HuH-7.5 (cell line): ENCODE measurements around the gene ACSF3.

Experiments
- DNase-seq: peaks from one replicate; pipeline ENCODE4 v3.0.0; 2011; ENCODE audit warnings: low spot score

ACSF3 gene

GRCh38 chr16:89145406-89146161 is 51.9 kb downstream of the ACSF3 start:
- no peak for DNase-seq

GRCh38 chr16:89146211-89147005 is 52.8 kb downstream of the ACSF3 start:
- no peak for DNase-seq

- no peak for DNase-seq
Observed at GRCh38 chr16:89147085-89147817, 53.6 kb downstream of the ACSF3 start.

DNA sequence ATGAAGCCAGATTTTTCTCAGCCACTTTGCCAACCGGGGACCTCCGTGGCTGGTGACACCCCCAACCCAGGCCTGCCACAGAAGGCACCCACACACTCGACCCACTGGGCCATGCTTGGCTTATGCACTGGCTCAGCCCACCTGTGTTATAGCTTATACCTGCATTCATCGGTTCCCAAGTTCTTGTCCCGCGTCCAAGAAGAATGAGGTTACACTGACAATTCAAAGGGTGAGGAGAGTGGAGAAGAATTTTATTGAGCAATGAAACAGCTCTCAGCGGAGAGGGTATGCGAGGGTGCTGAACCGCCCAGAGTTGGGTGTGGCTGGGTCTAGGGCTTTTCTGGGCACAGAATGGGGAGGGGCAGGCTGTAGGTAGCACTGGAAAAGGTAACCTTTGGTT is 55.7 kb downstream of the ACSF3 start:
- no peak for DNase-seq

GRCh38 chr16:89150090-89150835 is 56.6 kb downstream of the ACSF3 start:
- DNase-seq: no peak

DNA sequence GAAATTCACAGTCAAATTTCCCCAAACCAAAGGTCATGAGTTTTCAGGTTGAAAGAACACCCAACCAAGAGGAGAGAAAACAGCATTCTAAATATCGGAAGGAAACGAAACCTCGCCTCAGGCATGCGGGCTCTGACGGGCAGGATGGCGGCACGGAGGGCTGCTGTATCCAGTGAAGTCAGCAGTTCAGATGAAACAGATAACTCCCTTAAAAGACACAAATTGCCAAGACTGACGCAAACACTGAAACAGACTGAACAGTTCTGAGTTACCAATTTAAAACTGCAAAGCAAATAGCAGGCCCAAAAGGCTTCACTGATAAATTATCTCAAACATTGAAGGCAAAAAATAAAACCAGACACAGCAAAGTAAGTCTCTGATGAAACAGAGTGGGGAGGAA is 57.3 kb downstream of the ACSF3 start:
- DNase-seq: no peak

DNA sequence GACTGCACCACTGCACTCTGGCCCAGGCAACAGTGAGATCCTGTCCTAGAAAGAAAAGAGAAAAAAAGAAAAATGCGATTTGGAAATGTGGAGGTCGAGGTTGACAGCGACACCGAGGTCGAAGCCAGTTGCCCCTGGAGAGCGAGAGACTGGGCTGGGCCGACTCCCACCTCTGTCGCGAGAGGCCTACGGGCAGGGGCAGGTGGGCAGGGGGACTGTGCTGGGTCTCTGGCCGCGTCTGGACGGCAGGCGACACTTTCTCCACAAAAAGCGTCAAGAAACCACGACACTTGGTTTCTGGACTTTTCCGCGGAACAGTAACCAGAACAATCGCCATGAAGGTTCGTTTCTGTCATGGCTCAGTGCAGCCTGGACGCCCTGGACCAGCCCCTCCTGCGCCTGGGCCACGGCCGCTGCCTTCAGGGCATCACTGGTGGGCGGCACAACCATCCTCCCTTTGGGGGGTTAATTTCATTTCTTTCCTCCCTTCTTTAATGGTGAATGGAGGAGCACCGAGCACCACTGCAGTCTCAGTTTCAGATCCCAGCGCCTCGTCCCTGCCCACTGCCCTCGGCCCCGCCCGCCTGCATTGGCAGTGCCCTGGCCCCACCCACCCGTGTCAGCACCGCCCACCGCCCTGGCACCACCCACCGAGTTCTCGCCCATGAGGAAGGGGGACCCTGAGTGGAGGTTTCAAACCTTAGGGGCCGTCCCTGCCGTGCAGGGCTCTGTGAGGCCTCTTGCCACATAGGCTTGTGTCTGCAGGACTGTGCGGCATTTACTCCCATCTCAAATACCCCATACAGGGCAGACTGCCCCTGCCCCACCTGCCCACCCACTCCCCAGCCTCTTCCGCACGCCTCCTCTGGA is 59.4 kb downstream of the ACSF3 start:
- no peak for DNase-seq

GRCh38 chr16:89153848-89154271 is 60.2 kb downstream of the ACSF3 start:
- DNase-seq: no peak

DNA sequence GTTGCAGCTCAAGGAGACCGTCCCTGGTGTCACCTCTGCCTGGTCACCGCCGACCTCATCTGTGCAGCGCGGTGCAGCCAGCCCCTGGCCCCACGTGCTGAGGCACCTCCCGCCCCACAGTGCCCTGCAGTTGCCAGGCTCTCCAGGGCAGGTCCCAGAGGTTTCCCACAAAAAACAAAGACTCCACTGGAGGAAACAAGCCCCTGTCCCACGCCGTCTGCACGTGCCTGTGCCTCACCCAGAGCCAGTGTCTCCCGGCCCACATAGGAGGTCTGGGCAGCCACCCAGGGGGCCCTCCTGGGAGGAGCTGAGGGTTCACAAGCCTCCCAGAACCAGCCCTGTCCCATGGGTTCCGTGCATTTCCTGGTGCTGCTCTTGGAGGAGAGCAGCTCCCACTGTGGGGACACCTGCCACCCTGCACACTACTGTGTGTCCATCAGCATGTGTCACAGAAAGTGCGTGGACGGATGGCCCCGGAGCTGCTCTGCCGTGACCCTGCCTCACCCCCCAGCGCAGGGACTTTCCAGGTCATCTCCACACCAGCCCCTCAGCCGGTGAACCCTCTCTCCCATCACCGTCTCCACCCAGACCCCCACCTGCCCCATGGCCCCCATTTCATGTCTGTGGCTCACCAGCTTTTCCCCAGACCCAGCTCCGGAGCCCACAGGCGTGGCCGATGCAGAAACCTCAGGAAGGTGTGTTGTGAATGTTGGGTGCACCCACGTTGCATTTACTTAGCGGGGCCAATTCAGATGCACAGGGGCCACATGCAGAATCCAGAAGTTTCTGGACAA is 60.9 kb downstream of the ACSF3 start:
- no peak for DNase-seq

DNA sequence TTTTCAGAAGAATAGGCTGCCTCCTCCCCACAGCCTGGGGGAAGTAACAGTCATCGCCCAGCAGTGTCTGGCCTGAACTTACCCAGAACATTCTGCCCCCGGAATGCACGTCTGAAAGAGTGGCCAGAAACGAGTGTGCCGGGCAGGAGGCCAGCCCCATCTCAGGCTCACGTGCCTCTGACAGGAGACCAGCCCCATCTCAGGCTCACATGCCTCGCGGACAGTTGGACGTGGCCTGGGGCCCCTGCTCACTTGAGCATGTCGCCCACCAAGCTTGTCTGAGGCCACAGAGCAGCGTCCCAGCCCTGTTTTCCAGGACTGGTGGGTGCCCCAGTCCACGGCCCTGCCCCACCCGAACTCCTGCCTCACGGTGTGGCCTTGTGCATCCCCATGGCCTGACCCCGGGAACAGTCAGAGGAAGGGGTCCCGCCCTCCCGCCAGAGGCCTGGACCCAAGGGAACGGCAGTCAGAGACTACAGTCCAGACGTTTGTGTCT is 61.6 kb downstream of the ACSF3 start:
- DNase-seq: no peak

GRCh38 chr16:89155851-89156739 is 62.4 kb downstream of the ACSF3 start:
- DNase-seq: no peak

- no peak for DNase-seq
Observed at GRCh38 chr16:89156740-89157645, 63.3 kb downstream of the ACSF3 start.

- no peak for DNase-seq
Observed at GRCh38 chr16:89157778-89158177, 64.1 kb downstream of the ACSF3 start.

DNA sequence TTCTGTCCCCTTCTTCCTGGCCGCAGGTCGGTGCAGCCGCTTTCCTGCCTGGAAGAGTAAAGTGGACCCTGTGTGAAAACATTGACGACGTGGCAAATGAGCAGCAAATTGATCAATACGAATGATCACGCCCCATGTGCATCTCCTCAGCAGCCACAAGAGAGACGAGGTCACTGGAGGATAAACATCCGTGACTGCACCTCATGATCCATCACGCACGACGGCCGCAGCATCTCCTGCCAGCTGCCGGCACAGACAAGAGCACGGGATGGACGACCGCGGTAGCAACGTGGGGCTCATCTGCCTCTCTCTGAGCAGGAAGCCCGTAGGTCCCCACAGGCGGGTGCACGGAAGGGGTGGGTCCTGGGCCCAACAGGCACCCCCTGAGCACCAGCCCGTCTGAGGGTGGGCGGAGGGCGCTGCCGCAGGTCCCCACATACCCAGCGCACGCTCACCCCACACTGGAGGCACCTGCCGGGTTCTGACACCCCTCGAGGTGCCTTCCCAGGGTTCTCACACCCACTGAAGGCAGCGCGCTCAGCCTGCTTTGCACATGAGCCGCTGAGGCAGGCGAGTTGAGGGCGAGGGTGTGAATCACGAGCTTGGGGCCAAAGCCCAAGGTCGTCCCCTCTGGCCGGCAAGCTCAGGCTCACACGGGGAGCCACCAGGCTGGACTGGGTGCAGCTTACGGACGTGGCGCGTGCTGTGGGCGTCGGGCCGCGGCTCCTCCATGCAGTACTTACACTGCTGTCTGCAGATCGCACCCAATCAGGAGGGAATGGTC is 65.6 kb downstream of the ACSF3 start:
- no peak for DNase-seq

- DNase-seq: no peak
Observed at GRCh38 chr16:89159850-89160354, 66.2 kb downstream of the ACSF3 start.

GRCh38 chr16:89160977-89161701 is 67.5 kb downstream of the ACSF3 start:
- no peak for DNase-seq
